ENCODE data around the gene MAGI1. TPM values are rescaled to one million over a fixed set of nuclear protein-coding genes. Genes with fewer than 3 reads are reported as not detected.

The MAGI1 gene
- total RNA-seq, 1 donor: 0.27 TPM

- DNase-seq (ENCODE audit: low read depth in 2 of 3, low spot score in 2 of 3): no peak
Observed at GRCh38 chr3:65689436-65689835, 349.3 kb downstream of the MAGI1 start.

GRCh38 chr3:65687741-65688140 is 351.0 kb downstream of the MAGI1 start:
- DNase-seq (ENCODE audit: low read depth in 2 of 3, low spot score in 2 of 3): no peak

GRCh38 chr3:65685621-65686235 is 353.0 kb downstream of the MAGI1 start:
- DNase-seq (ENCODE audit: low read depth in 2 of 3, low spot score in 2 of 3): no peak

- DNase-seq (ENCODE audit: low read depth in 2 of 3, low spot score in 2 of 3): no peak
Observed at GRCh38 chr3:65678516-65678915, 360.2 kb downstream of the MAGI1 start.

GRCh38 chr3:65677486-65678010 is 361.2 kb downstream of the MAGI1 start:
- no peak for DNase-seq (ENCODE audit: low read depth in 2 of 3, low spot score in 2 of 3)

- no peak for DNase-seq (ENCODE audit: low read depth in 2 of 3, low spot score in 2 of 3)
Observed at GRCh38 chr3:65676580-65676979, 362.1 kb downstream of the MAGI1 start.

- no peak for DNase-seq (ENCODE audit: low read depth in 2 of 3, low spot score in 2 of 3)
Observed at GRCh38 chr3:65675011-65675410, 363.7 kb downstream of the MAGI1 start.

- DNase-seq (ENCODE audit: low read depth in 2 of 3, low spot score in 2 of 3): no peak
Observed at GRCh38 chr3:65674226-65674625, 364.5 kb downstream of the MAGI1 start.

- peak in 2 of 3 donors; percentile 23 to 59 for DNase-seq (ENCODE audit: low read depth in 2 of 3, low spot score in 2 of 3)
Observed at GRCh38 chr3:65672871-65673815, 365.6 kb downstream of the MAGI1 start.

- DNase-seq (ENCODE audit: low read depth in 2 of 3, low spot score in 2 of 3): no peak
Observed at GRCh38 chr3:65672061-65672460, 366.7 kb downstream of the MAGI1 start.

- DNase-seq (ENCODE audit: low read depth in 2 of 3, low spot score in 2 of 3): no peak
Observed at GRCh38 chr3:65671004-65671403, 367.7 kb downstream of the MAGI1 start.

GRCh38 chr3:65669163-65669875 is 369.4 kb downstream of the MAGI1 start:
- DNase-seq (ENCODE audit: low read depth in 2 of 3, low spot score in 2 of 3): no peak

GRCh38 chr3:65667963-65668362 is 370.8 kb downstream of the MAGI1 start:
- no peak for DNase-seq (ENCODE audit: low read depth in 2 of 3, low spot score in 2 of 3)

- no peak for DNase-seq (ENCODE audit: low read depth in 2 of 3, low spot score in 2 of 3)
Observed at GRCh38 chr3:65666448-65667091, 372.1 kb downstream of the MAGI1 start.

GRCh38 chr3:65665915-65666314 is 372.8 kb downstream of the MAGI1 start:
- no peak for DNase-seq (ENCODE audit: low read depth in 2 of 3, low spot score in 2 of 3)

- no peak for DNase-seq (ENCODE audit: low read depth in 2 of 3, low spot score in 2 of 3)
Observed at GRCh38 chr3:65664931-65665330, 373.8 kb downstream of the MAGI1 start.

- no peak for DNase-seq (ENCODE audit: low read depth in 2 of 3, low spot score in 2 of 3)
Observed at GRCh38 chr3:65664446-65664845, 374.3 kb downstream of the MAGI1 start.

GRCh38 chr3:65662095-65662494 is 376.6 kb downstream of the MAGI1 start:
- DNase-seq (ENCODE audit: low read depth in 2 of 3, low spot score in 2 of 3): no peak

GRCh38 chr3:65660000-65660598 is 378.6 kb downstream of the MAGI1 start:
- no peak for DNase-seq (ENCODE audit: low read depth in 2 of 3, low spot score in 2 of 3)

- DNase-seq (ENCODE audit: low read depth in 2 of 3, low spot score in 2 of 3): no peak
Observed at GRCh38 chr3:65659396-65659795, 379.3 kb downstream of the MAGI1 start.

All from hematopoietic multipotent progenitor cell (in vitro differentiated cells).